ENCODE results near the gene FANCD2. TPM values are rescaled to one million over a fixed set of nuclear protein-coding genes. Genes with fewer than 3 reads are reported as not detected.
"Not testable (repeated sequence)": the region's sequence is repeated elsewhere in the genome, so short reads cannot be mapped to it uniquely, and the experiment has no call there.

The FANCD2 gene
- total RNA-seq, 1 donor from 2014 or later = 6.5 TPM

DNA sequence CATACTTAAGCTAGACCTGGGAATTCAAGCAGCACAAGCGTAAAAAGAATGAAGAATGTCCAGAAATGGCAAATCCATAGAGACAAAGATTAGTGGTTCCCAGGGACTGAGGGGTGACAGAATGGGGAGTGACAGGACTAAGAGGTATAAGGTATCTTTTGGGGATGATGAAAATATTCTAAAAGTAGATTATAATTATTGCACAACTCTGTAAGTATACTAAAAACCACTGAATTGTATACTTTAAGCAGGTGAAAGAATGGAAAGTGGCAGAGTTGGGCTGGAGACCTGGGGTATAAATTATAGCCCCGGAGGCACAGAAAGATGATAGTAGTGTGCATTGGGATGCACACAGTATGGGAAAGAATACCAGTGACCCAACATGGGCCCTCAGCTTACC lies 94.8 kb downstream of the FANCD2 start:
- no peak overlapping the region for H3K4me3 Mint-ChIP-seq (ENCODE audit: unreplicated experiment)
- no peak for DNase-seq (ENCODE audit: extremely low spot score, unreplicated experiment)
- peaks cover 20% of the 10 kb centered on the region for H3K36me3 Mint-ChIP-seq (ENCODE audit: unreplicated experiment)
- peaks cover 22% of the 10 kb centered on the region for H3K4me1 Mint-ChIP-seq (ENCODE audit: unreplicated experiment)
- no peak overlapping the region for H3K27ac Mint-ChIP-seq (ENCODE audit: unreplicated experiment)
- no peaks in the 10 kb centered on the region for H3K27me3 Mint-ChIP-seq (ENCODE audit: unreplicated experiment)
- TF ChIP-seq, protein P1, sequence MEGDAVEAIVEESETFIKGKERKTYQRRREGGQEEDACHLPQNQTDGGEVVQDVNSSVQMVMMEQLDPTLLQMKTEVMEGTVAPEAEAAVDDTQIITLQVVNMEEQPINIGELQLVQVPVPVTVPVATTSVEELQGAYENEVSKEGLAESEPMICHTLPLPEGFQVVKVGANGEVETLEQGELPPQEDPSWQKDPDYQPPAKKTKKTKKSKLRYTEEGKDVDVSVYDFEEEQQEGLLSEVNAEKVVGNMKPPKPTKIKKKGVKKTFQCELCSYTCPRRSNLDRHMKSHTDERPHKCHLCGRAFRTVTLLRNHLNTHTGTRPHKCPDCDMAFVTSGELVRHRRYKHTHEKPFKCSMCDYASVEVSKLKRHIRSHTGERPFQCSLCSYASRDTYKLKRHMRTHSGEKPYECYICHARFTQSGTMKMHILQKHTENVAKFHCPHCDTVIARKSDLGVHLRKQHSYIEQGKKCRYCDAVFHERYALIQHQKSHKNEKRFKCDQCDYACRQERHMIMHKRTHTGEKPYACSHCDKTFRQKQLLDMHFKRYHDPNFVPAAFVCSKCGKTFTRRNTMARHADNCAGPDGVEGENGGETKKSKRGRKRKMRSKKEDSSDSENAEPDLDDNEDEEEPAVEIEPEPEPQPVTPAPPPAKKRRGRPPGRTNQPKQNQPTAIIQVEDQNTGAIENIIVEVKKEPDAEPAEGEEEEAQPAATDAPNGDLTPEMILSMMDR (IDR thresholded peaks at IDR 0.05) = no peak
- no peaks in the 10 kb centered on the region for H3K9me3 Mint-ChIP-seq (ENCODE audit: unreplicated experiment)

DNA sequence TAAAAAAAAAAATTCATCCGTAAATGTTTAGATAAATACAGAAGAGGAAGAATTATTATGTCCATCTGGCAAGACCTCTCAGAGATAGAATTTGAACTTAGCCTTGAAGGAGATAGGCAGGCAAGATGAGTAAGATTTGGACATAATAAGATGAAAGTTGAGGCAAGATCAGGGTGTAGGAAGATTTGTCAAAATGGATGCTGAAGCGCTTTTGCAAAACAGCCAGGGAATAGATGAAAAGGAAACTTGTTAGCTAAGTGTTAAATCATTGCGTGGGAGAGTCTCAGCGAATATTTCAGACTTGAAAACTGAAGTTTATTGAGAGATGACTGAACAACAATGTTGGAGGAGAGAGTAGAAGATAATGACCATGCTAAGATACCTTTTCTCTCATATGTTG lies 96.5 kb downstream of the FANCD2 start:
- H3K9me3 Mint-ChIP-seq (ENCODE audit: unreplicated experiment) = no peaks in the 10 kb centered on the region
- TF ChIP-seq, protein P1 (IDR thresholded peaks at IDR 0.05) = no peak
- no peak overlapping the region for H3K27ac Mint-ChIP-seq (ENCODE audit: unreplicated experiment)
- H3K4me1 Mint-ChIP-seq (ENCODE audit: unreplicated experiment) = peaks cover 10% of the 10 kb centered on the region
- H3K4me3 Mint-ChIP-seq (ENCODE audit: unreplicated experiment) = no peak overlapping the region
- DNase-seq (ENCODE audit: extremely low spot score, unreplicated experiment) = no peak
- peaks cover 31% of the 10 kb centered on the region for H3K36me3 Mint-ChIP-seq (ENCODE audit: unreplicated experiment)
- H3K27me3 Mint-ChIP-seq (ENCODE audit: unreplicated experiment) = no peaks in the 10 kb centered on the region

GRCh38 chr3:10135872-10136271 lies 109.6 kb downstream of the FANCD2 start:
- not testable (repeated sequence) for DNase-seq (ENCODE audit: extremely low spot score, unreplicated experiment); H3K36me3 Mint-ChIP-seq (ENCODE audit: unreplicated experiment); H3K27ac Mint-ChIP-seq (ENCODE audit: unreplicated experiment); H3K4me3 Mint-ChIP-seq (ENCODE audit: unreplicated experiment); H3K9me3 Mint-ChIP-seq (ENCODE audit: unreplicated experiment); H3K4me1 Mint-ChIP-seq (ENCODE audit: unreplicated experiment); H3K27me3 Mint-ChIP-seq (ENCODE audit: unreplicated experiment)

- Mint-ChIP-seq H3K27ac (ENCODE audit: unreplicated experiment) (no peak overlapping the region), H3K9me3 (ENCODE audit: unreplicated experiment) (no peaks in the 10 kb centered on the region), H3K4me1 (ENCODE audit: unreplicated experiment) (no peaks in the 10 kb centered on the region), H3K4me3 (ENCODE audit: unreplicated experiment) (no peak overlapping the region), H3K27me3 (ENCODE audit: unreplicated experiment) (no peaks in the 10 kb centered on the region), H3K36me3 (ENCODE audit: unreplicated experiment) (no peaks in the 10 kb centered on the region)
- TF ChIP-seq, protein P1 (IDR thresholded peaks at IDR 0.05) = no peak
- DNase-seq (ENCODE audit: extremely low spot score, unreplicated experiment) = no peak
These were observed 110.3 kb downstream of the FANCD2 start for GRCh38 chr3:10136426-10137005.

DNA sequence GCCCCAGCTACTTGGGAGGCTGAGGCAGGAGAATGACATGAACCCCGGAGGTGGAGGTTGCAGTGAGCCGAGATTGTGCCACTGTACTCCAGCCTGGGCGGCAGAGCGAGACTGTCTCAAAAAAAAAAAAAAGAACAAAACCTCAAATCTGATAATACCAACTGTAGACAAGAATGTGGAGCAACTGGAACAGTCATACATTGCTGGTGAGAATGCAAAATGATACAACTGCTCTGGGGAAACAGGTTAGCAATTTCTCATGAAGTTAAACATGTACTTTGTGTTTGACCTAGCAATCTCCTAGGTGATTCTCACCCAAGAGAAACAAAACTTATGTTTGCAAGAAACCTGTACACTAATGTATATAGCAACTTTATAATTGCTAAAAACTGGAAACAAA lies 110.9 kb downstream of the FANCD2 start:
- Mint-ChIP-seq H3K4me1 (ENCODE audit: unreplicated experiment) (peaks cover 2% of the 10 kb centered on the region), H3K27ac (ENCODE audit: unreplicated experiment) (no peak overlapping the region), H3K4me3 (ENCODE audit: unreplicated experiment) (no peak overlapping the region), H3K36me3 (ENCODE audit: unreplicated experiment) (no peaks in the 10 kb centered on the region), H3K27me3 (ENCODE audit: unreplicated experiment) (no peaks in the 10 kb centered on the region), H3K9me3 (ENCODE audit: unreplicated experiment) (no peaks in the 10 kb centered on the region)
- no peak for DNase-seq (ENCODE audit: extremely low spot score, unreplicated experiment)
- TF ChIP-seq, protein P1 (IDR thresholded peaks at IDR 0.05) = no peak
